GM12891 (cell line): ENCODE results near the gene CCDC178.

Experiments used
- DNase-seq: peaks from one replicate; pipeline ENCODE4 v3.0.0; 2011; ENCODE audit warnings: low spot score; ENCODE audit not compliant: insufficient read length
- FAIRE-seq: peaks from 2 replicates; lab custom pipeline; 2011; peaks lifted over from hg19 to GRCh38; lab: Jason Lieb, UNC
- PAX5 ChIP-seq: IDR thresholded peaks from 2 replicates; pipeline ENCODE4 v1.6.1; 2011; ENCODE audit warnings: low read length, moderate library complexity, mild to moderate bottlenecking; ENCODE audit not compliant: insufficient read depth, severe bottlenecking
- POLR2A ChIP-seq: IDR thresholded peaks from 2 replicates; pipeline ENCODE4 v1.6.1; 2011; ENCODE audit warnings: low read depth, low read length, control low read depth
- POLR2AphosphoS5 ChIP-seq: IDR thresholded peaks from 2 replicates; pipeline ENCODE4 v1.6.1; 2011; ENCODE audit warnings: low read depth, low read length, control low read depth
- POU2F2 ChIP-seq: IDR thresholded peaks from 2 replicates; pipeline ENCODE4 v1.6.1; 2011; ENCODE audit warnings: low read depth, mild to moderate bottlenecking, control low read depth, low read length, moderate library complexity
- SPI1 ChIP-seq: IDR thresholded peaks from 2 replicates; pipeline ENCODE4 v1.6.1; 2011; ENCODE audit warnings: low read depth, low read length, control low read depth
- TAF1 ChIP-seq: IDR thresholded peaks from 2 replicates; pipeline ENCODE4 v1.6.1; 2011; ENCODE audit warnings: low read depth, low read length, control low read depth

The CCDC178 gene

DNA sequence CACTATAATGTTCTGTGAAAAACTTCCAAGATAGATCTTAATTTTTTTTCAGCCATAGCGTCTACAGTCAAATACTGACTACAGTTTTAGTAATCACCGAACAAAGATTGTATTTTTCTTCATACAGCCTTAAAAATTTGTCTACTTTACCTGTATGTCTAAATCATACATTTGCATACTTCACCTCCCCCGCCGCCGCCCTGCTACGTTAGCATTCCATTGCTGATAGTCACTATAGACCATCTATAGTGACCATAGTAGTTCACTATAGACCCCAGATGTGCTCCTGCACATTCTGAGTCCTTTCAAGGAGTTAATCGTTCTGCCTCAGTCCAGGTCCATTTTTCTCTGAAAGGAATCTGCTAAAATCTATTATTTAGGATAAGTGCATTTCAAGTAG lies 325.0 kb downstream of the CCDC178 start:
- no peak for DNase-seq
- TF ChIP-seq PAX5 (no peak), POLR2AphosphoS5 (no peak), POU2F2 (no peak), TAF1 (no peak), POLR2A (no peak)
- no peak for FAIRE-seq

DNA sequence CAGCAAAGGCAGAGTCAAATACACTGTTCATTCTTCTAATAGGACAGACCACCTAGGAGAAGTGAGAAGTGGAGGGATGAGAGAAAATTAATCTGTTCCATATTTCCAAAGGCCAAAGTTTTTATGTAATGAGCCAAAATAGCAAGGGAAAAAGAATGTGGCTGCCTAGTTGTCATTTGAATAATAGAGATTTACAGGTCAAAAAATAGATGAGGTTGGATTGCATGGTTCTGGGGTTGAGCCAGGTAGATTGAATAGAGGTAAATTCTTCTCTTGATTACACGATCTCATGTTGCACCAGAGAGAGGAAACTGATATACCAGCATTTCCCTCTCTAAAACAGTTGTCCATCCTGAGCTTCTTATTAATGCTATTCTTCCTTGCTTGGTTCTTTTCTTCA lies 325.8 kb downstream of the CCDC178 start:
- FAIRE-seq (no peak), DNase-seq (no peak)
- no peak for TF ChIP-seq SPI1
- TF ChIP-seq PAX5: no peak
- no peak for TF ChIP-seq POLR2AphosphoS5
- no peak for TF ChIP-seq POU2F2
- TF ChIP-seq POLR2A: no peak
- TF ChIP-seq TAF1: no peak

DNA sequence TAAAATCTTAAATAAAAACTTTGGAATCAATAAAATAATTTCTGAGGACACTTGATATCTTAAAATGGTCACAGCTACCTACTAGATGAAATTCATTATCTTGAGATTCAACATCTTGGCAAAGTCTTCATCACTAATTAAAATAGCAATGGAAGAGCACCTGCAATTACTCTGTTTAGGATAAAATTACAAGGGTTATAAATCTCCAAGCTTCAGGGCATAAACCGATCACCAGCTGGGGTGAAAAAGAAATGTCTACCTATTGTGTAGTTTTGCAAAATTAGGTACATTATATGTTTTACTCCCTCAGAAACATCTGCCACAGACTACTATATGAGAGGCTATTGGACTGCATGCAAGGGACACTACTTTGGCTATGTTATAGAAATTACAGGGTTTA lies 327.1 kb downstream of the CCDC178 start:
- DNase-seq (no peak), FAIRE-seq (no peak)
- no peak for TF ChIP-seq POLR2AphosphoS5
- no peak for TF ChIP-seq POU2F2
- TF ChIP-seq POLR2A: no peak
- no peak for TF ChIP-seq SPI1
- TF ChIP-seq PAX5: no peak
- no peak for TF ChIP-seq TAF1

DNA sequence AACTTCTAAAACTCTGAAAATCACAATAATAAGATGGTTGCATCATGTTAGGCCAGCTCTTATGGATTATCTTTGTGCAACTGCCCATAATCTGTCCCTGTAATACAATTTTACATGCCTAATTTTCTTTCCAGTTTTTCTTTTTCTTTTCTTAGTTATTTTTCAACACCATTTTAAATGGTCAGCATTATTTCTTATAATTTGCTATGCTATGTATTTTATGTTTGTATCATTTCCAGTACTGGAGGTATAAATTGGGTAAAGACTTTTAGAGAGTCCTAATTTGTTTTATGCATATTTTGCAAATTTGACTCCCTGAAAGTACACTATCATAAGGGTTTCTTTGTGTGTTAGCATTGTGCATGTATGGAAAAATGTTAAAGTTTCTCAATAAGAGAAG lies 333.0 kb downstream of the CCDC178 start:
- DNase-seq (no peak), FAIRE-seq (no peak)
- no peak for TF ChIP-seq POU2F2
- TF ChIP-seq PAX5: no peak

DNA sequence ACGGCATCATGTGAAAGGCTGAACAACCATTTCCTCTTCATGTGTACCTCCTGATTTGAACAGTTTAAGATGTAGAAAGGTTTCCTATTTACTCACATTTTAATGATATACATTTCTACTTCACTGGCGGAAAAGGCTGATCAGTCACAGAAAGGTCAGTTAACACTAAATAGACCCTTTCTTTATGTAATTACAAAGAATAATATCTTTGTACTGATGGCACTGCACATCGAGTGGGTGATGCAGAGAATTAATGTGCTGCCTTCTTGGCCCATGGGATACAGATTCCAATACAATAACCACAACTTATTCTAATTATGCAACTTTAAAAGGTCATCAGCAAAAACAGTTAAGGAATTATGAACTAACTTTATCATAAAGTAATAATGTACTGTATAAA lies 339.2 kb downstream of the CCDC178 start:
- no peak for DNase-seq
- FAIRE-seq: no peak
- TF ChIP-seq POLR2A: no peak
- TF ChIP-seq POLR2AphosphoS5: no peak
- no peak for TF ChIP-seq SPI1
- no peak for TF ChIP-seq TAF1
- TF ChIP-seq PAX5: no peak
- TF ChIP-seq POU2F2: no peak

DNA sequence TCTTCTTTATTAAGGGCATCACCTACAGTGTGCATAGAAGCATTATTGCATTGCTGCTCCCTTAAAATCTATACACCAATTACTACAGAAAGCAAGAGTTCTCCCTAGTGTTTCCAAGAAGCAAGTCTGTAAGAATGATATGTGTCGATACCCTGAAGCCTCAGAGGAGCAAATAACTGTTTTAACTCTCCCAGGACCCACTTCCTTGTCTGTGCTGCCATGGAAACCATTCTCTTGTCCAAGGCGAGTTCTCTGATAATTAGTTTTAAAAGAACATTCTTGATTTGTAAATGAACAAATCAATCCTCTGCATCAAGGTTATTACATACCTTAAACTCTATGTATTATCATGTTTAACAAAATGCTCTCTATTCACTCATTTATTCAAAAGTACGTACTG lies 340.9 kb downstream of the CCDC178 start:
- no peak for DNase-seq
- no peak for TF ChIP-seq SPI1
- no peak for TF ChIP-seq POLR2A
- no peak for TF ChIP-seq POLR2AphosphoS5
- no peak for TF ChIP-seq PAX5
- TF ChIP-seq POU2F2: no peak
- no peak for TF ChIP-seq TAF1
- no peak for FAIRE-seq

DNA sequence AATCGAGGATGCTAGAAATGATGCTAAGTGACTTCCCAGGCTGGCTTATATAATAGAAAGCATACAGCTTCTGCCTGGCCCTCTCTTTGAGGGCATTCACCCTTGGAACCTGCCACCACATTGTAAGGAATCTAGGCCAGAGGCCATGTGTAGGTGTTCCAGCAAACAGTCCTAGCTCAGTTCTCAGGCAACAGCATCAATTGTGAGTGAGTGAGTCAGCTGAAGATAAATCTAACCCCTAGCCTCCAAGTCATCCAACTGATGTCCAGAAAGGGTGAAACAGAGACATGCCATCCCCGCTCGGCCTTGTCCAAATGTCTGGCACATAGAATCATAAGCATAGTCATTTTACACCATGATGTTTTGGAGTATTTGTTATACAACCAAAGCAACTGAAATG lies 343.4 kb downstream of the CCDC178 start:
- TF ChIP-seq SPI1: no peak
- no peak for TF ChIP-seq POU2F2
- TF ChIP-seq POLR2AphosphoS5: no peak
- no peak for DNase-seq
- FAIRE-seq: no peak

DNA sequence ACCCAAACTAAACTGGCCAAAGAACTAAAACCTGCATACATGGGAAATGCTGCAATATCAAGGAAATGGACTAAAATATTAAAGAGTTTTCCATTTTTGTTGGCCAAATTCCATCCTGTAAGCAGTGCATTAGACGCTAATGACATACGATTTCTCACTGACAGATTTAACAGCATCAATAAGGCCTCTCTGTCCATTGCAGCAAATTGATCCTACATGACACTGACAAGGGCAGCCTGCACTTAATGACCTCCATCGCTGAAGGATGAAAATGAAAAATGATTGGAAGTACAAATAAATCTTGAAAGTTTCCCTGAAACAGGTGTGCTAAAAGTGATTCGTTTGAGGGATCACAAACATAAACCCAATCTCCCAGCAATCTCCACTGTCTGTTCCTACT lies 350.1 kb downstream of the CCDC178 start:
- DNase-seq (no peak), FAIRE-seq (no peak)
- TF ChIP-seq SPI1 (no peak), POU2F2 (no peak), POLR2A (no peak), PAX5 (no peak), POLR2AphosphoS5 (no peak), TAF1 (no peak)

DNA sequence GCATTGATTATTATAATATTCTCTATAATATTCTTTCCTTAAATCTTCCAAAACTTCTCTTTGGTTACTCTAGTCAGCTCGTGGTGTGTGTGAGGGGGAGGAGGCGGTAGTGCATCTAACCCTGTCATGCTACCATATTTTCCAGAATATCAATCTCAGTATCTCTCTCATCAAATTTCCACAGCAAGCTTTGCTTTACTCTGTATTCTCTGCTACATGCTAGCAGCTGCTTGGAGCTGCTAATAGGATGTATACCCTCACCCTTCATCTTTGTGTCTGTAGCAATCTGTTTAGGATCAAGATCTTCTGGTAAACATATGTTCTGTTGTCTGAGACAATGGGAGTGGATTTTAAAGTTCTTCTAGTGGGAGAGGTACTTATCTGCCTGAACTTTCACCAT lies 363.9 kb downstream of the CCDC178 start:
- TF ChIP-seq PAX5 (no peak), POU2F2 (no peak), POLR2A (no peak), POLR2AphosphoS5 (no peak), TAF1 (no peak), SPI1 (no peak)
- FAIRE-seq: no peak
- DNase-seq: no peak

DNA sequence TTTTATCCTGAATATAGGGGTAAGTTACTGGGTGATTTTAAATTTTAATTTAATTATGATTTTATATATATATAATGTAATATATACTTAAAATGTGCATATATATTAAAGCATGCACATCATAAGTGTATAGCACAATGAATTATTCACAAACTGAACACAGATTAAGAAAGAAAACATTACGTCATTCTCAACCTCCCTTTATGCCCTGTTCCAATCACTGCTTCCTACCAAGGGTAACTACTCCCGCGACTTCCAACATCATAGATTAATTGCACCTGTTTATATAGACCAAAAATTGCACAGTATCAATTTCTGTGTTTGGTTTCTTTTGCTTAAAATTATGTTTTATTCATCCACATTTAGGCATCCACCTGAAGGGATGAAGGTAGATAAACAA lies 366.4 kb downstream of the CCDC178 start:
- DNase-seq (no peak), FAIRE-seq (no peak)
- TF ChIP-seq SPI1: no peak
- TF ChIP-seq POU2F2: no peak
- TF ChIP-seq POLR2A: no peak
- no peak for TF ChIP-seq POLR2AphosphoS5
- TF ChIP-seq PAX5: no peak
- TF ChIP-seq TAF1: no peak
